SK-N-SH treated with all-trans-retinoic acid at 6 μM for 48 hours (cell line): ENCODE results near the gene LONP2.

Experiments used
- ATAC-seq: fragments of 200-7000 bp; cut with Tn5 transposase; 3 replicates; pipeline ENCODE4 v1.9.1; 2020; ENCODE audit warnings: mild to moderate bottlenecking, moderate library complexity
- ARNTL ChIP-seq: fragments of 450-650 bp; formaldehyde crosslinking; IDR thresholded peaks from 2 replicates; pipeline ENCODE4 v1.5.0; 2020; ENCODE audit warnings: low read depth, mild to moderate bottlenecking, moderate library complexity, borderline replicate concordance
- BACH2 ChIP-seq: fragments of 250-450 bp; sonication (Bioruptor Pico); IDR thresholded peaks from 2 replicates; pipeline ENCODE4 v1.9.0; 2021; ENCODE audit warnings: mild to moderate bottlenecking, borderline replicate concordance
- CSDC2 ChIP-seq: fragments of 250-450 bp; sonication (Bioruptor Pico); IDR thresholded peaks from 2 replicates; pipeline ENCODE4 v1.5.0; 2020; ENCODE audit warnings: mild to moderate bottlenecking, moderate library complexity
- ESRRG ChIP-seq: fragments of 250-450 bp; sonication (Bioruptor Pico); IDR thresholded peaks from 2 replicates; pipeline ENCODE4 v1.6.1; 2021; ENCODE audit warnings: mild to moderate bottlenecking
- GLIS3 ChIP-seq: fragments of 250-450 bp; sonication (Bioruptor Pico); IDR thresholded peaks from 2 replicates; pipeline ENCODE4 v1.5.0; 2020; ENCODE audit warnings: mild to moderate bottlenecking, moderate library complexity
- ISL1 ChIP-seq: fragments of 250-450 bp; sonication (Bioruptor Pico); IDR thresholded peaks from 2 replicates; pipeline ENCODE4 v2.1.2; 2022; ENCODE audit warnings: mild to moderate bottlenecking, moderate library complexity
- PPARA ChIP-seq: fragments of 250-450 bp; sonication (Bioruptor Pico); IDR thresholded peaks from 2 replicates; pipeline ENCODE4 v1.5.0; 2020; ENCODE audit warnings: mild to moderate bottlenecking, borderline replicate concordance
- RARB ChIP-seq: fragments of 250-450 bp; sonication (Bioruptor Pico); IDR thresholded peaks from 2 replicates; pipeline ENCODE4 v1.8.0; 2021; ENCODE audit warnings: mild to moderate bottlenecking, moderate library complexity
- SNAI2 ChIP-seq: fragments of 250-450 bp; sonication (Bioruptor Pico); IDR thresholded peaks from 2 replicates; pipeline ENCODE4 v1.5.0; 2020; ENCODE audit warnings: mild to moderate bottlenecking, moderate library complexity
- TCF4 ChIP-seq: fragments of 250-450 bp; sonication (Bioruptor Pico); IDR thresholded peaks from 2 replicates; pipeline ENCODE4 v1.8.0; 2021; ENCODE audit warnings: mild to moderate bottlenecking, moderate library complexity, borderline replicate concordance
- TOX ChIP-seq: fragments of 250-450 bp; sonication (Bioruptor Pico); IDR thresholded peaks from 2 replicates; pipeline ENCODE4 v1.8.0; 2021; ENCODE audit warnings: mild to moderate bottlenecking, moderate library complexity, borderline replicate concordance
- ZC3H10 ChIP-seq: fragments of 250-450 bp; sonication (Bioruptor Pico); IDR thresholded peaks from 2 replicates; pipeline ENCODE4 v1.5.1; 2021; ENCODE audit warnings: mild to moderate bottlenecking, moderate library complexity
- ZFP3 ChIP-seq: fragments of 250-450 bp; sonication (Bioruptor Pico); IDR thresholded peaks from 2 replicates; pipeline ENCODE4 v1.5.0; 2020; ENCODE audit warnings: mild to moderate bottlenecking, moderate library complexity
- ZFP30 ChIP-seq: fragments of 450-650 bp; formaldehyde crosslinking; IDR thresholded peaks from 2 replicates; pipeline ENCODE4 v1.5.0; 2022; ENCODE audit warnings: mild to moderate bottlenecking, moderate library complexity
- ZNF565 ChIP-seq: fragments of 450-650 bp; formaldehyde crosslinking; conservative IDR thresholded peaks from 2 replicates; pipeline ENCODE4 v1.5.0; 2020; ENCODE audit warnings: low read depth, mild to moderate bottlenecking, moderate library complexity
- ZNF70 ChIP-seq: fragments of 450-650 bp; formaldehyde crosslinking; IDR thresholded peaks from 2 replicates; pipeline ENCODE4 v1.5.0; 2020; ENCODE audit warnings: mild to moderate bottlenecking, moderate library complexity
- ZNF8 ChIP-seq: fragments of 450-650 bp; formaldehyde crosslinking; IDR thresholded peaks from 2 replicates; pipeline ENCODE4 v1.5.0; 2020; ENCODE audit warnings: mild to moderate bottlenecking, moderate library complexity
- TF ChIP-seq, protein P1 (sequence below): fragments of 250-450 bp; sonication (Bioruptor Pico); IDR thresholded peaks from 2 replicates; pipeline ENCODE4 v1.5.1; 2020; ENCODE audit warnings: low read depth, mild to moderate bottlenecking, moderate library complexity
- TF ChIP-seq, protein P2 (sequence below): fragments of 250-450 bp; sonication (Bioruptor Pico); IDR thresholded peaks from 2 replicates; pipeline ENCODE4 v1.8.0; 2021; ENCODE audit warnings: low read depth, mild to moderate bottlenecking, moderate library complexity, borderline replicate concordance
- TF ChIP-seq, protein P3 (sequence below): fragments of 250-450 bp; sonication (Bioruptor Pico); IDR thresholded peaks from 2 replicates; pipeline ENCODE4 v1.8.0; 2020; ENCODE audit warnings: mild to moderate bottlenecking, moderate library complexity, borderline replicate concordance
- TF ChIP-seq, protein P4 (sequence below): fragments of 250-450 bp; sonication (Bioruptor Pico); IDR thresholded peaks from 2 replicates; pipeline ENCODE4 v1.5.1; 2021; ENCODE audit warnings: mild to moderate bottlenecking, moderate library complexity
- TF ChIP-seq, protein P5 (sequence below): fragments of 250-450 bp; sonication (Bioruptor Pico); IDR thresholded peaks from 2 replicates; pipeline ENCODE4 v1.5.0; 2020; ENCODE audit warnings: mild to moderate bottlenecking, moderate library complexity

Gene LONP2

GRCh38 chr16:48244080-48244862 is at the start of gene LONP2:
TSS of gene LONP2 (plus strand) at chr16:48244300. CDS start at chr16:48244389, 89 bp downstream.
- TF ChIP-seq ESRRG (CRISPR knock-in tag) (no peak), ZNF70 (CRISPR knock-in tag) (no peak), ZFP3 (CRISPR knock-in tag) (no peak), PPARA (CRISPR knock-in tag) (no peak), ZC3H10 (CRISPR knock-in tag) (no peak), CSDC2 (CRISPR knock-in tag) (0 out of 2 replicates have a peak, but pooled peaks have one; percentile 25), ZNF8 (CRISPR knock-in tag) (no peak)
- TF ChIP-seq, protein P1, sequence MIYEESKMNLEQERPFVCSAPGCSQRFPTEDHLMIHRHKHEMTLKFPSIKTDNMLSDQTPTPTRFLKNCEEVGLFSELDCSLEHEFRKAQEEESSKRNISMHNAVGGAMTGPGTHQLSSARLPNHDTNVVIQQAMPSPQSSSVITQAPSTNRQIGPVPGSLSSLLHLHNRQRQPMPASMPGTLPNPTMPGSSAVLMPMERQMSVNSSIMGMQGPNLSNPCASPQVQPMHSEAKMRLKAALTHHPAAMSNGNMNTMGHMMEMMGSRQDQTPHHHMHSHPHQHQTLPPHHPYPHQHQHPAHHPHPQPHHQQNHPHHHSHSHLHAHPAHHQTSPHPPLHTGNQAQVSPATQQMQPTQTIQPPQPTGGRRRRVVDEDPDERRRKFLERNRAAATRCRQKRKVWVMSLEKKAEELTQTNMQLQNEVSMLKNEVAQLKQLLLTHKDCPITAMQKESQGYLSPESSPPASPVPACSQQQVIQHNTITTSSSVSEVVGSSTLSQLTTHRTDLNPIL (CRISPR knock-in tag) = no peak
- TF ChIP-seq, all 23 proteins: peak for 1
- ATAC-seq = peak; percentile 99

DNA sequence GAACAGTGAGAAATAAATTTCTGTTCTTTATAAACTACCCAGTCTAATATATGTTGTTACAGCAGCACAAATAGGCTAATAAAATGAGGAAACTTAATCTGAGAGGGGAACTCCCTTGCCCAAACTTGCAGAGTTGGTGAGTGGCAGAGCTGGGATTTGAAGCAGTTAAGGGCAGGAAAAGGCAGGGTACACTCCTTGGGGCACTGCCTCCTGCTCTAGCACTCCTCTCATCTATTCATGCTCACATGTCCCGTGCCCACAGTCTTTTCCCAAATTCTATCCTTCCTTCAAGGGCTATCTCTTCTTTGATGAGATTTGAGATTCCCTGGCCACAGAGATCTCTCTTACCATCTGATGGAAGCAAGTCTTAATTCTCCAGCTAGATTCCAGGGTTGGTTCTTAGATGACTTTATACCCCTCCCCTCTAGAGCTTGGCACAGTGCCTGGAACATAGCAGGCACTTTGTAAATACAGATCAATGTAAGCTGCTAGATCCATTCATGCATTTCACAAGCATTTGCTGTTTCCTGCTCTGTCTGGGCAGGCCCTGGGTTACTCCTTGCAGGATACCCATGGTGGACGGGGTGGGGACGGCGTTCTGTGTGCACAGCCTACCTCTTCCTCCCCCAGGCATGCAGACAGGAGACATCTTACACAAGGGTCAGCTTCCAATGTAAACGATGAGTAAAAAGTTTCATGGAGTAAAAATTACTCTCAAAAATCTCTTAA is 49.1 kb upstream of the LONP2 start:
- no peak; the same call in 2 of the 3 replicates for ATAC-seq
- TF ChIP-seq ZNF565 = no peak

DNA sequence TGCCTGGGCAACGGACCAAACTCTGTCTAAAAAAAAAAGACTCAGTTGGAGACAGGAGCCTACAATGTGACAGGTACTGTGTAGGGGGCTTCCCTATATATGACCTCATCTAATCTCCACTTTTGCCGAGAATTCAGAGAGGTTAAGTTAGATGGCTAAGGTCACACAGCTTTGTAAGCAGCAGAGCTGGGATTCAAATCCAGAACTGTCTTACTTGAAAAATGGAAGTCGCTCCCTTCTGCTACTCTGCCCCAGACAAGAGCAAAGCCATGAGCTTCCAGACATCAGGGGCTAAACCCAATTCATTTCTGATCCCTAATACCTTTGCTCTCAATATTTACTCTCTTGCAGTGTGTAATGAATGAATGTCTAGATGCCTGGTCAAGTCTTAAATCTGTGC is 46.8 kb upstream of the LONP2 start:
- no peak for ATAC-seq
- TF ChIP-seq ZFP3 (CRISPR knock-in tag) (no peak), SNAI2 (CRISPR knock-in tag) (no peak), ZNF8 (CRISPR knock-in tag) (no peak), ZFP30 (CRISPR knock-in tag) (no peak), RARB (CRISPR knock-in tag) (no peak), TOX (CRISPR knock-in tag) (no peak), ARNTL (CRISPR knock-in tag) (no peak)
- TF ChIP-seq, protein P2, sequence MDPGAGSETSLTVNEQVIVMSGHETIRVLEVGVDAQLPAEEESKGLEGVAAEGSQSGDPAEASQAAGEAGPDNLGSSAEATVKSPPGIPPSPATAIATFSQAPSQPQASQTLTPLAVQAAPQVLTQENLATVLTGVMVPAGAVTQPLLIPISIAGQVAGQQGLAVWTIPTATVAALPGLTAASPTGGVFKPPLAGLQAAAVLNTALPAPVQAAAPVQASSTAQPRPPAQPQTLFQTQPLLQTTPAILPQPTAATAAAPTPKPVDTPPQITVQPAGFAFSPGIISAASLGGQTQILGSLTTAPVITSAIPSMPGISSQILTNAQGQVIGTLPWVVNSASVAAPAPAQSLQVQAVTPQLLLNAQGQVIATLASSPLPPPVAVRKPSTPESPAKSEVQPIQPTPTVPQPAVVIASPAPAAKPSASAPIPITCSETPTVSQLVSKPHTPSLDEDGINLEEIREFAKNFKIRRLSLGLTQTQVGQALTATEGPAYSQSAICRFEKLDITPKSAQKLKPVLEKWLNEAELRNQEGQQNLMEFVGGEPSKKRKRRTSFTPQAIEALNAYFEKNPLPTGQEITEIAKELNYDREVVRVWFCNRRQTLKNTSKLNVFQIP (CRISPR knock-in tag) = no peak
- TF ChIP-seq, all 23 proteins: peak for 0

GRCh38 chr16:48201515-48202201 is 42.4 kb upstream of the LONP2 start:
- TF ChIP-seq ESRRG (CRISPR knock-in tag) (no peak), ZC3H10 (CRISPR knock-in tag) (no peak), BACH2 (no peak), TCF4 (no peak), TOX (CRISPR knock-in tag) (no peak), ZNF70 (CRISPR knock-in tag) (no peak), ZNF8 (CRISPR knock-in tag) (no peak), GLIS3 (no peak), ISL1 (CRISPR knock-in tag) (no peak), ZFP30 (CRISPR knock-in tag) (no peak), ZNF565 (no peak), PPARA (CRISPR knock-in tag) (no peak)
- TF ChIP-seq, protein P3, sequence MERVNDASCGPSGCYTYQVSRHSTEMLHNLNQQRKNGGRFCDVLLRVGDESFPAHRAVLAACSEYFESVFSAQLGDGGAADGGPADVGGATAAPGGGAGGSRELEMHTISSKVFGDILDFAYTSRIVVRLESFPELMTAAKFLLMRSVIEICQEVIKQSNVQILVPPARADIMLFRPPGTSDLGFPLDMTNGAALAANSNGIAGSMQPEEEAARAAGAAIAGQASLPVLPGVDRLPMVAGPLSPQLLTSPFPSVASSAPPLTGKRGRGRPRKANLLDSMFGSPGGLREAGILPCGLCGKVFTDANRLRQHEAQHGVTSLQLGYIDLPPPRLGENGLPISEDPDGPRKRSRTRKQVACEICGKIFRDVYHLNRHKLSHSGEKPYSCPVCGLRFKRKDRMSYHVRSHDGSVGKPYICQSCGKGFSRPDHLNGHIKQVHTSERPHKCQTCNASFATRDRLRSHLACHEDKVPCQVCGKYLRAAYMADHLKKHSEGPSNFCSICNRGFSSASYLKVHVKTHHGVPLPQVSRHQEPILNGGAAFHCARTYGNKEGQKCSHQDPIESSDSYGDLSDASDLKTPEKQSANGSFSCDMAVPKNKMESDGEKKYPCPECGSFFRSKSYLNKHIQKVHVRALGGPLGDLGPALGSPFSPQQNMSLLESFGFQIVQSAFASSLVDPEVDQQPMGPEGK (CRISPR knock-in tag) = no peak
- TF ChIP-seq, protein P1 (CRISPR knock-in tag) = no peak
- TF ChIP-seq, protein P4, sequence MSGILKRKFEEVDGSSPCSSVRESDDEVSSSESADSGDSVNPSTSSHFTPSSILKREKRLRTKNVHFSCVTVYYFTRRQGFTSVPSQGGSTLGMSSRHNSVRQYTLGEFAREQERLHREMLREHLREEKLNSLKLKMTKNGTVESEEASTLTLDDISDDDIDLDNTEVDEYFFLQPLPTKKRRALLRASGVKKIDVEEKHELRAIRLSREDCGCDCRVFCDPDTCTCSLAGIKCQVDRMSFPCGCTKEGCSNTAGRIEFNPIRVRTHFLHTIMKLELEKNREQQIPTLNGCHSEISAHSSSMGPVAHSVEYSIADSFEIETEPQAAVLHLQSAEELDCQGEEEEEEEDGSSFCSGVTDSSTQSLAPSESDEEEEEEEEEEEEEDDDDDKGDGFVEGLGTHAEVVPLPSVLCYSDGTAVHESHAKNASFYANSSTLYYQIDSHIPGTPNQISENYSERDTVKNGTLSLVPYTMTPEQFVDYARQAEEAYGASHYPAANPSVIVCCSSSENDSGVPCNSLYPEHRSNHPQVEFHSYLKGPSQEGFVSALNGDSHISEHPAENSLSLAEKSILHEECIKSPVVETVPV (CRISPR knock-in tag) = no peak
- TF ChIP-seq, protein P5, sequence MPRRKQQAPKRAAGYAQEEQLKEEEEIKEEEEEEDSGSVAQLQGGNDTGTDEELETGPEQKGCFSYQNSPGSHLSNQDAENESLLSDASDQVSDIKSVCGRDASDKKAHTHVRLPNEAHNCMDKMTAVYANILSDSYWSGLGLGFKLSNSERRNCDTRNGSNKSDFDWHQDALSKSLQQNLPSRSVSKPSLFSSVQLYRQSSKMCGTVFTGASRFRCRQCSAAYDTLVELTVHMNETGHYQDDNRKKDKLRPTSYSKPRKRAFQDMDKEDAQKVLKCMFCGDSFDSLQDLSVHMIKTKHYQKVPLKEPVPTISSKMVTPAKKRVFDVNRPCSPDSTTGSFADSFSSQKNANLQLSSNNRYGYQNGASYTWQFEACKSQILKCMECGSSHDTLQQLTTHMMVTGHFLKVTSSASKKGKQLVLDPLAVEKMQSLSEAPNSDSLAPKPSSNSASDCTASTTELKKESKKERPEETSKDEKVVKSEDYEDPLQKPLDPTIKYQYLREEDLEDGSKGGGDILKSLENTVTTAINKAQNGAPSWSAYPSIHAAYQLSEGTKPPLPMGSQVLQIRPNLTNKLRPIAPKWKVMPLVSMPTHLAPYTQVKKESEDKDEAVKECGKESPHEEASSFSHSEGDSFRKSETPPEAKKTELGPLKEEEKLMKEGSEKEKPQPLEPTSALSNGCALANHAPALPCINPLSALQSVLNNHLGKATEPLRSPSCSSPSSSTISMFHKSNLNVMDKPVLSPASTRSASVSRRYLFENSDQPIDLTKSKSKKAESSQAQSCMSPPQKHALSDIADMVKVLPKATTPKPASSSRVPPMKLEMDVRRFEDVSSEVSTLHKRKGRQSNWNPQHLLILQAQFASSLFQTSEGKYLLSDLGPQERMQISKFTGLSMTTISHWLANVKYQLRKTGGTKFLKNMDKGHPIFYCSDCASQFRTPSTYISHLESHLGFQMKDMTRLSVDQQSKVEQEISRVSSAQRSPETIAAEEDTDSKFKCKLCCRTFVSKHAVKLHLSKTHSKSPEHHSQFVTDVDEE = no peak
- no peak for ATAC-seq
